B cell (primary cell): Measurements from ENCODE around the gene POLR1E. TPM values are rescaled to one million over a fixed set of nuclear protein-coding genes. Genes with fewer than 3 reads are reported as not detected.

ENCODE experiments used
- ATAC-seq: fragments of 200-7000 bp; cut with Tn5 transposase; one replicate; pipeline ENCODE4 v1.10.0; 2021; ENCODE audit warnings: low read depth, mild to moderate bottlenecking, moderate number of reproducible peaks, moderate library complexity
- CTCF ChIA-PET: fragments of 350-600 bp; sonication (Branson Sonifier 250); formaldehyde crosslinking; loops from one replicate; lab custom pipeline; 2021; ENCODE audit warnings: antibody characterized with exemption, inconsistent platforms; lab: Charles Lee
- POLR2A ChIA-PET: fragments of 350-600 bp; sonication (Branson Sonifier 250); formaldehyde crosslinking; loops from one replicate; lab custom pipeline; 2021; ENCODE audit warnings: antibody characterized with exemption; lab: Charles Lee
- DNase-seq: peaks from one replicate; pipeline ENCODE4 v3.0.0; 2013
- H2AFZ ChIP-seq: 2 replicates; pipeline ENCODE4 v1.6.1; 2012; ENCODE audit warnings: mild to moderate bottlenecking, low read depth, low read length; ENCODE audit not compliant: insufficient read depth, poor library complexity, severe bottlenecking
- H3K27ac ChIP-seq, 2 donors: 1 replicate in 1 of 2; 2 replicates in 1 of 2; pipeline ENCODE4 v1.5.1; 2012 to 2013; ENCODE audit warnings: low read length in 2 of 2, mild to moderate bottlenecking in 2 of 2, moderate library complexity in 1 of 2
- H3K27me3 ChIP-seq, 4 experiments: fragments of 200-600 bp in 1 of 4; sonication (generic) in 1 of 4; replicated peaks in 1 of 4; 1 replicate in 2 of 4; 2 replicates in 2 of 4; pipeline versions ENCODE4 v1.6.1 to v1.7.0; 2013 to 2016; ENCODE audit warnings: low read length in 3 of 4, mild to moderate bottlenecking in 2 of 4, mixed read lengths in 1 of 4, moderate library complexity in 1 of 4; ENCODE audit not compliant: insufficient read depth in 4 of 4, control insufficient read depth in 3 of 4; ENCODE audit errors: control extremely low read depth in 1 of 4
- H3K36me3 ChIP-seq, 2 experiments: replicated peaks in 1 of 2; 1 replicate in 1 of 2; 2 replicates in 1 of 2; pipeline versions ENCODE4 v1.6.1 to v1.7.1; 2013; ENCODE audit warnings: low read length in 1 of 2; ENCODE audit not compliant: insufficient read depth in 2 of 2, control insufficient read depth in 1 of 2; ENCODE audit errors: control extremely low read depth in 1 of 2, extremely low read depth in 1 of 2
- H3K4me1 ChIP-seq, 2 donors: fragments of 200-600 bp in 1 of 2; sonication (generic) in 1 of 2; 1 replicate in 1 of 2; 2 replicates in 1 of 2; pipeline versions ENCODE4 v1.5.1 to v1.6.1; 2013 to 2017; ENCODE audit warnings: low read length in 2 of 2; ENCODE audit not compliant: control insufficient read depth in 2 of 2, insufficient read depth in 2 of 2
- H3K4me2 ChIP-seq: replicated peaks from 2 replicates; pipeline ENCODE3; 2012; ENCODE audit warnings: mild to moderate bottlenecking, low read depth, low read length; ENCODE audit not compliant: poor library complexity, severe bottlenecking
- H3K4me3 ChIP-seq, 5 experiments: fragments of 200-600 bp in 1 of 5; sonication (generic) in 1 of 5; 1 replicate in 3 of 5; 2 replicates in 2 of 5; pipeline versions ENCODE4 v1.5.1 to v1.7.0; 2011 to 2016; ENCODE audit warnings: low read length in 4 of 5, mild to moderate bottlenecking in 4 of 5, low read depth in 2 of 5, control low read depth in 1 of 5, moderate library complexity in 1 of 5; ENCODE audit not compliant: insufficient read depth in 1 of 5; ENCODE audit errors: control extremely low read depth in 1 of 5, extremely low read depth in 1 of 5
- H3K79me2 ChIP-seq: fragments of 200-600 bp; sonication (generic); one replicate; pipeline ENCODE4 v1.6.0; 2016; ENCODE audit warnings: low read length; ENCODE audit not compliant: control insufficient read depth, insufficient read depth
- H3K9ac ChIP-seq: fragments of 200-600 bp; sonication (generic); 2 replicates; pipeline ENCODE4 v1.6.1; 2017; ENCODE audit warnings: mild to moderate bottlenecking, low read length, moderate library complexity
- H3K9me3 ChIP-seq, 3 donors: one replicate each; pipeline versions ENCODE4 v1.6.1 to v1.7.1; 2013; ENCODE audit warnings: low read length in 2 of 3; ENCODE audit not compliant: control insufficient read depth in 2 of 3, insufficient read depth in 1 of 3; ENCODE audit errors: control extremely low read depth in 1 of 3
- H4K20me1 ChIP-seq: 2 replicates; pipeline ENCODE4 v1.6.0; 2012; ENCODE audit warnings: mild to moderate bottlenecking, low read length; ENCODE audit not compliant: insufficient read depth, control insufficient read depth, poor library complexity, severe bottlenecking
- H3K27ac Mint-ChIP-seq: one replicate; pipeline ENCODE4 v1.8.0; 2021; ENCODE audit warnings: mixed read lengths
- H3K27me3 Mint-ChIP-seq: one replicate; pipeline ENCODE4 v1.8.0; 2021; ENCODE audit warnings: mixed read lengths
- H3K4me1 Mint-ChIP-seq: one replicate; pipeline ENCODE4 v1.8.0; 2021; ENCODE audit warnings: mixed read lengths
- H3K4me3 Mint-ChIP-seq: one replicate; pipeline ENCODE4 v1.8.0; 2021; ENCODE audit warnings: mixed read lengths
- H3K9me3 Mint-ChIP-seq: one replicate; pipeline ENCODE4 v1.8.0; 2022; ENCODE audit warnings: mixed read lengths; ENCODE audit not compliant: insufficient read depth
- EZH2 ChIP-seq: IDR thresholded peaks from 2 replicates; pipeline ENCODE4 v1.6.1; 2012; ENCODE audit warnings: borderline replicate concordance, low read depth, mild to moderate bottlenecking, moderate library complexity, low read length; ENCODE audit not compliant: insufficient read depth, poor library complexity, severe bottlenecking
- WGBS: methylation state at CpG from one replicate; pipeline ENCODE4 v1.1.5; 2013; ENCODE audit warnings: missing lambda C conversion rate; ENCODE audit not compliant: insufficient coverage; 5-methylcytosine and 5-hydroxymethylcytosine counted together
- intact Hi-C: fragments of 100-400 bp; cut with micrococcal nuclease; formaldehyde crosslinking; loops from one replicate; pipeline ENCODE4 v1.10.0; 2022
- polyA minus RNA-seq: library from RNA; depleted of rRNA, polyadenylated mRNA; stranded (reverse); fragments of >200 nt; gene quantifications from 2 replicates; pipeline ENCODE4 v1.2.3, GENCODE V29; 2012
- polyA plus RNA-seq: library from polyadenylated mRNA; depleted of rRNA; stranded (reverse); fragments of >200 nt; gene quantifications from 2 replicates; pipeline ENCODE4 v1.2.3, GENCODE V29; 2012
- total RNA-seq, 2 donors: library from RNA; stranded (reverse); fragments of 120-200 nt in 1 of 2; gene quantifications; 1 replicate in 1 of 2; 2 replicates in 1 of 2; pipeline versions ENCODE4 v1.2.3 to v1.2.4, GENCODE V29; 2013 to 2022
- TF ChIP-seq, protein P1 (sequence below): fragments of 200-600 bp; IDR thresholded peaks from one replicate; pipeline ENCODE4 v1.8.0; 2022; ENCODE audit warnings: antibody characterized with exemption, mild to moderate bottlenecking

The POLR1E gene
- total RNA-seq (30.3 and 31.0 TPM in 2 replicates), polyA plus RNA-seq (9.2 and 11.6 TPM in 2 replicates), polyA minus RNA-seq (13.1 and 14.2 TPM in 2 replicates)
- total RNA-seq (2013) = 26.5 TPM

DNA sequence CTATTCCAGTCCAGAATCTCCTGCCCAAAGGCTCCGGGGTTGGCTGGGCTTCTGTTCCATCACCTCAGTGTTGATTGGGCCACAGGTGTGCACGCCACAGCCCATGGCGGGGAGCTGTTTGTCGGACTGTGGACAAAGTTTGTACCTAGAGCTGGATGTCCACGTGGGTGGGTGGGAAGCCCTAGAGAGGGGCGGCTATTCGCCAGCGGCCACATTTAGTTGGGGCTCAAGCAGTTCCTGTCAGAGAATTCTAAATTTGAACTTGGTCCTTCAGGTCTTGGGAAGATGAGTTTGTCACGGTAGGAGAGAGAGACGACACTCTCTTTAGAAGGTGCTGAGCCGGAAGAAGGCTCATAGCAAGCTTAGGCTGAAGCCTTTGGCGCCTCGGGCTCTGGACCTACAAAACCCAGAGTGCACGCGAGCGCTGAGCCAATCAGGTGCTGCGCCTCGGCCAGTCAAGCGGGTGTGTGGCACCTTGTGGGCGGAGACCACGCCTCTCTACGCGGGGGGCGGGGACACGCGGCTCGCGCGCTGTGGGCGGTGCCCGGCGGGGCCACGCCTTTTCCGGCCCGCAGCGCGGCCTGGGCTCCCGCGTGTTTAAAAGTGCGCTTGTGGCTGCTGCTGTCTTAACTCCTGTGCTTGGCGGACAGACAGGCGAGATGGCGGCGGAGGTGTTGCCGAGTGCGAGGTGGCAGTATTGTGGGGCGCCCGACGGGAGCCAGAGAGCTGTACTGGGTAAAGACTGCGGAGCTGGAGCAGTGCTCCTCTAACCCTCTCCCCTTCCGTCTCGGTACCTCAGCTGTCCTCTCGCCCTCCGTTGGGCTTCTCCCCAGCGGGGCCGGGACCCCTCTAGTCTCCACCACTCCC is at the start of gene POLR1E:
POLR1E (plus strand) TSS at position 560 of the 867 bp plus-strand sequence; CDS start at position 660, 100 bp downstream.
- Histone ChIP-seq H3K9me3 (no peaks in the 10 kb centered on the region), H3K4me3 (peak within 1 kb of the TSS; percentile 27 to 93 (median 89)), H3K4me2 (peak within 1 kb of the TSS; percentile 98), H3K27me3 (peaks cover 0 to 4% (median 2%) of the 10 kb centered on the region in 4 experiments), H3K79me2 (peaks cover 31% of the 10 kb centered on the region), H3K9ac (peak within 1 kb of the TSS; percentile 83), H3K36me3 (peaks cover 0 to 15% of the 10 kb centered on the region in 2 experiments), H3K4me1 (peaks cover 24 to 26% of the 10 kb centered on the region in 2 donors), H2AFZ (peak within 1 kb of the TSS; percentile 91), H4K20me1 (no peaks in the 10 kb centered on the region), H3K27ac (peak within 1 kb of the TSS; percentile 57 to 62)
- H3K4me1 Mint-ChIP-seq = peaks cover 32% of the 10 kb centered on the region
- DNase-seq (peak; percentile 96), ATAC-seq (peak; percentile 99)
- ChIA-PET CTCF (interaction anchor here (0.9 to 1.2 kb wide), 6 partner anchors 8 to 613 kb away, joined by 3 to 4 read pairs (median 3); no protein-coding TSS in a partner anchor), POLR2A (interaction anchor here (0.6 to 2.0 kb wide), 4 partner anchors 20 to 107 kb away, joined by 3 to 10 read pairs (median 5); partner anchors contain the start of genes FBXO10, TOMM5 and ZBTB5)
- no peaks in the 10 kb centered on the region for H3K9me3 Mint-ChIP-seq
- H3K27ac Mint-ChIP-seq = peak within 1 kb of the TSS; percentile 95
- WGBS = 5% methylated on average over 56 of the region's 56 CpGs
- H3K4me3 Mint-ChIP-seq = peak within 1 kb of the TSS; percentile 94
- H3K27me3 Mint-ChIP-seq = peaks cover 6% of the 10 kb centered on the region
- TF ChIP-seq, protein P1, sequence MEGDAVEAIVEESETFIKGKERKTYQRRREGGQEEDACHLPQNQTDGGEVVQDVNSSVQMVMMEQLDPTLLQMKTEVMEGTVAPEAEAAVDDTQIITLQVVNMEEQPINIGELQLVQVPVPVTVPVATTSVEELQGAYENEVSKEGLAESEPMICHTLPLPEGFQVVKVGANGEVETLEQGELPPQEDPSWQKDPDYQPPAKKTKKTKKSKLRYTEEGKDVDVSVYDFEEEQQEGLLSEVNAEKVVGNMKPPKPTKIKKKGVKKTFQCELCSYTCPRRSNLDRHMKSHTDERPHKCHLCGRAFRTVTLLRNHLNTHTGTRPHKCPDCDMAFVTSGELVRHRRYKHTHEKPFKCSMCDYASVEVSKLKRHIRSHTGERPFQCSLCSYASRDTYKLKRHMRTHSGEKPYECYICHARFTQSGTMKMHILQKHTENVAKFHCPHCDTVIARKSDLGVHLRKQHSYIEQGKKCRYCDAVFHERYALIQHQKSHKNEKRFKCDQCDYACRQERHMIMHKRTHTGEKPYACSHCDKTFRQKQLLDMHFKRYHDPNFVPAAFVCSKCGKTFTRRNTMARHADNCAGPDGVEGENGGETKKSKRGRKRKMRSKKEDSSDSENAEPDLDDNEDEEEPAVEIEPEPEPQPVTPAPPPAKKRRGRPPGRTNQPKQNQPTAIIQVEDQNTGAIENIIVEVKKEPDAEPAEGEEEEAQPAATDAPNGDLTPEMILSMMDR = no peak
- TF ChIP-seq EZH2 = no peak
- intact Hi-C loops = loop anchor here (1.0 to 10.0 kb wide), 6 partner anchors 20 to 417 kb away; partner anchors contain the start of genes EXOSC3, GRHPR, SLC25A51 and TOMM5
